Progenitor cell of endocrine pancreas (in vitro differentiated cells): Measurements from ENCODE around the gene HABP4. TPM values are rescaled to one million over a fixed set of nuclear protein-coding genes. Genes with fewer than 3 reads are reported as not detected.

Experiments
- DNase-seq: peaks from one replicate; pipeline ENCODE4 v3.0.0; 2021; ENCODE audit warnings: low spot score; ENCODE audit not compliant: unreplicated experiment
- H3K27ac Mint-ChIP-seq: 2 replicates; pipeline ENCODE4 v1.8.0; 2021; ENCODE audit warnings: mild to moderate bottlenecking, moderate library complexity, mixed read lengths
- H3K27me3 Mint-ChIP-seq: 2 replicates; pipeline ENCODE4 v1.8.0; 2021; ENCODE audit warnings: mixed read lengths
- H3K36me3 Mint-ChIP-seq: 2 replicates; pipeline ENCODE4 v1.8.0; 2022; ENCODE audit warnings: mixed read lengths; ENCODE audit not compliant: insufficient read depth
- H3K4me1 Mint-ChIP-seq: 2 replicates; pipeline ENCODE4 v1.8.0; 2021; ENCODE audit warnings: low read depth, mixed read lengths
- H3K4me3 Mint-ChIP-seq: 2 replicates; pipeline ENCODE4 v1.8.0; 2021; ENCODE audit warnings: low read depth, mild to moderate bottlenecking, moderate library complexity, mixed read lengths
- H3K9me3 Mint-ChIP-seq: 2 replicates; pipeline ENCODE4 v1.8.0; 2021; ENCODE audit warnings: low read depth, mixed read lengths
- CTCF ChIP-seq: fragments of 200-600 bp; sonication (generic); IDR thresholded peaks from one replicate; pipeline ENCODE4 v1.5.0; 2021; ENCODE audit warnings: antibody characterized with exemption, mild to moderate bottlenecking; ENCODE audit not compliant: unreplicated experiment
- total RNA-seq: library from RNA; stranded (reverse); gene quantifications from 2 replicates; pipeline ENCODE4 v1.2.1, GENCODE V29; 2021

The HABP4 gene
- total RNA-seq, 1 donor from 2014 or later, result 15.5 TPM

- Mint-ChIP-seq H3K27me3 (no peaks in the 10 kb centered on the region), H3K27ac (no peak overlapping the region), H3K9me3 (no peaks in the 10 kb centered on the region), H3K4me1 (peaks cover 3% of the 10 kb centered on the region), H3K36me3 (peaks cover 3% of the 10 kb centered on the region), H3K4me3 (no peak overlapping the region)
- no peak for TF ChIP-seq CTCF
- DNase-seq, result no peak
Observed at GRCh38 chr9:96476591-96476990, 26.6 kb downstream of the HABP4 start.

GRCh38 chr9:96478829-96479371 lies 28.9 kb downstream of the HABP4 start:
- Mint-ChIP-seq H3K4me3 (no peak overlapping the region), H3K27ac (no peak overlapping the region), H3K27me3 (no peaks in the 10 kb centered on the region), H3K36me3 (peaks cover 8% of the 10 kb centered on the region), H3K9me3 (no peaks in the 10 kb centered on the region), H3K4me1 (peaks cover 3% of the 10 kb centered on the region)
- DNase-seq, result no peak
- no peak for TF ChIP-seq CTCF

- Mint-ChIP-seq H3K9me3 (no peaks in the 10 kb centered on the region), H3K4me3 (no peak overlapping the region), H3K27ac (no peak overlapping the region), H3K36me3 (peaks cover 17% of the 10 kb centered on the region), H3K27me3 (no peaks in the 10 kb centered on the region), H3K4me1 (peaks cover 5% of the 10 kb centered on the region)
- no peak for TF ChIP-seq CTCF
- no peak for DNase-seq
Observed at GRCh38 chr9:96480736-96481135, 30.8 kb downstream of the HABP4 start.

- no peak overlapping the region for H3K27ac Mint-ChIP-seq
- no peaks in the 10 kb centered on the region for H3K27me3 Mint-ChIP-seq
- DNase-seq, result no peak
- H3K9me3 Mint-ChIP-seq, result no peaks in the 10 kb centered on the region
- TF ChIP-seq CTCF, result no peak
- H3K4me3 Mint-ChIP-seq, result no peak overlapping the region
- H3K4me1 Mint-ChIP-seq, result peaks cover 4% of the 10 kb centered on the region
- peaks cover 18% of the 10 kb centered on the region for H3K36me3 Mint-ChIP-seq
Observed at GRCh38 chr9:96482476-96482875, 32.5 kb downstream of the HABP4 start.

- H3K36me3 Mint-ChIP-seq, result peaks cover 18% of the 10 kb centered on the region
Observed at GRCh38 chr9:96483197-96483596, 33.2 kb downstream of the HABP4 start.

More at GRCh38 chr9:96483197-96483596, 33.2 kb downstream of the HABP4 start:
- TF ChIP-seq CTCF, result no peak
- DNase-seq, result no peak
- Mint-ChIP-seq H3K27me3 (no peaks in the 10 kb centered on the region), H3K9me3 (no peaks in the 10 kb centered on the region), H3K4me3 (no peak overlapping the region), H3K4me1 (peaks cover 4% of the 10 kb centered on the region), H3K27ac (no peak overlapping the region)
